ENCODE data around the gene TTC23L. TPM values are rescaled to one million over a fixed set of nuclear protein-coding genes. Genes with fewer than 3 reads are reported as not detected.

The TTC23L gene
- total RNA-seq, 1 donor: 0.36 TPM

- H3K4me3 ChIP-seq (ENCODE audit: low read depth, low read length): no peak overlapping the region
- TF ChIP-seq CTCF (IDR thresholded peaks at IDR 0.05; ENCODE audit: insufficient read depth, low read length): no peak
- peak; percentile 14 for DNase-seq (ENCODE audit: low read depth)
These were observed 26.1 kb downstream of the TTC23L start for GRCh38 chr5:34865091-34865490.

GRCh38 chr5:34866989-34867471 is 28.1 kb downstream of the TTC23L start:
- TF ChIP-seq CTCF (IDR thresholded peaks at IDR 0.05; ENCODE audit: insufficient read depth, low read length): no peak
- DNase-seq (ENCODE audit: low read depth): peak; percentile 2
- no peak overlapping the region for H3K4me3 ChIP-seq (ENCODE audit: low read depth, low read length)

GRCh38 chr5:34867660-34868059 is 28.7 kb downstream of the TTC23L start:
- no peak for DNase-seq (ENCODE audit: low read depth)
- no peak overlapping the region for H3K4me3 ChIP-seq (ENCODE audit: low read depth, low read length)
- no peak for TF ChIP-seq CTCF (IDR thresholded peaks at IDR 0.05; ENCODE audit: insufficient read depth, low read length)

GRCh38 chr5:34868791-34869190 is 29.8 kb downstream of the TTC23L start:
- TF ChIP-seq CTCF (IDR thresholded peaks at IDR 0.05; ENCODE audit: insufficient read depth, low read length): no peak
- no peak overlapping the region for H3K4me3 ChIP-seq (ENCODE audit: low read depth, low read length)
- no peak for DNase-seq (ENCODE audit: low read depth)

- no peak for DNase-seq (ENCODE audit: low read depth)
- H3K4me3 ChIP-seq (ENCODE audit: low read depth, low read length): no peak overlapping the region
- TF ChIP-seq CTCF (IDR thresholded peaks at IDR 0.05; ENCODE audit: insufficient read depth, low read length): no peak
These were observed 30.3 kb downstream of the TTC23L start for GRCh38 chr5:34869256-34869655.

GRCh38 chr5:34870382-34870781 is 31.4 kb downstream of the TTC23L start:
- no peak overlapping the region for H3K4me3 ChIP-seq (ENCODE audit: low read depth, low read length)
- TF ChIP-seq CTCF (IDR thresholded peaks at IDR 0.05; ENCODE audit: insufficient read depth, low read length): no peak
- DNase-seq (ENCODE audit: low read depth): no peak

GRCh38 chr5:34876275-34876674 is 37.3 kb downstream of the TTC23L start:
- TF ChIP-seq CTCF (IDR thresholded peaks at IDR 0.05; ENCODE audit: insufficient read depth, low read length): no peak
- H3K4me3 ChIP-seq (ENCODE audit: low read depth, low read length): no peak overlapping the region
- DNase-seq (ENCODE audit: low read depth): no peak
